ENCODE data around the gene RAB11FIP3.

The RAB11FIP3 gene

GRCh38 chr16:567373-568256, 142.2 kb downstream of the RAB11FIP3 start:
- no peak for DNase-seq (ENCODE audit: low spot score)

GRCh38 chr16:568401-569258, 143.2 kb downstream of the RAB11FIP3 start:
- no peak for DNase-seq (ENCODE audit: low spot score)

GRCh38 chr16:569445-570254, 144.2 kb downstream of the RAB11FIP3 start, which contains the start of gene PIGQ:
TSS of gene PIGQ (plus strand) at chr16:569968. CDS start at chr16:574075, 4,107 bp downstream.
- peak; percentile 65 for DNase-seq (ENCODE audit: low spot score)
